GM12873 (cell line): ENCODE data around the gene MEIS2.

ENCODE experiments used
- TF ChIP-seq, protein P1 (sequence below): IDR thresholded peaks from 2 replicates; pipeline ENCODE4 v1.5.1; 2012; ENCODE audit warnings: low read depth, mild to moderate bottlenecking, moderate library complexity, low read length, control low read depth; ENCODE audit not compliant: insufficient read depth; ENCODE audit errors: missing control alignments

MEIS2 gene

GRCh38 chr15:36911322-36911944, 188.9 kb downstream of the MEIS2 start:
- TF ChIP-seq, protein P1, sequence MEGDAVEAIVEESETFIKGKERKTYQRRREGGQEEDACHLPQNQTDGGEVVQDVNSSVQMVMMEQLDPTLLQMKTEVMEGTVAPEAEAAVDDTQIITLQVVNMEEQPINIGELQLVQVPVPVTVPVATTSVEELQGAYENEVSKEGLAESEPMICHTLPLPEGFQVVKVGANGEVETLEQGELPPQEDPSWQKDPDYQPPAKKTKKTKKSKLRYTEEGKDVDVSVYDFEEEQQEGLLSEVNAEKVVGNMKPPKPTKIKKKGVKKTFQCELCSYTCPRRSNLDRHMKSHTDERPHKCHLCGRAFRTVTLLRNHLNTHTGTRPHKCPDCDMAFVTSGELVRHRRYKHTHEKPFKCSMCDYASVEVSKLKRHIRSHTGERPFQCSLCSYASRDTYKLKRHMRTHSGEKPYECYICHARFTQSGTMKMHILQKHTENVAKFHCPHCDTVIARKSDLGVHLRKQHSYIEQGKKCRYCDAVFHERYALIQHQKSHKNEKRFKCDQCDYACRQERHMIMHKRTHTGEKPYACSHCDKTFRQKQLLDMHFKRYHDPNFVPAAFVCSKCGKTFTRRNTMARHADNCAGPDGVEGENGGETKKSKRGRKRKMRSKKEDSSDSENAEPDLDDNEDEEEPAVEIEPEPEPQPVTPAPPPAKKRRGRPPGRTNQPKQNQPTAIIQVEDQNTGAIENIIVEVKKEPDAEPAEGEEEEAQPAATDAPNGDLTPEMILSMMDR: no peak

- TF ChIP-seq, protein P1: no peak
Measured at GRCh38 chr15:36908991-36909390, 191.4 kb downstream of the MEIS2 start.

DNA sequence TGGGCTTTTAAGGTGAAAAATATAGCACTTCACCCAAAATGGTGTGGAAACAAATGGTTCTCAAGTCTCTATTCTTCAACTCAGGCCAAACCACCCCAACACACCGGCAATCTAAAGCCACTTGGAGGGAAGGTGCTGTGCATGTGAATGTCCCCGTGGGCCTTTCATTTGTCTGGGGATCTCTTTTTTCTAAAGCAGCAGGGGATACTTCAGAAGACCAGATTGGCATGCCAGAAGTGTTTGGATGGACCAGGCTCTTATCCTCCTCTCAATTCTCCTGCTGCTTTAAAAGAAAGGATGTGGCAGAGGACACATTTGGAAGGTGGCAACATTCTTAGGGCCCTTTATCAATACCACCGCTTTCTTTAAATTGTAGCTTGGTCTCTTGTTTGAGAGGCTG, 193.1 kb downstream of the MEIS2 start:
- TF ChIP-seq, protein P1: no peak

GRCh38 chr15:36905908-36906307, 194.4 kb downstream of the MEIS2 start:
- TF ChIP-seq, protein P1: no peak

DNA sequence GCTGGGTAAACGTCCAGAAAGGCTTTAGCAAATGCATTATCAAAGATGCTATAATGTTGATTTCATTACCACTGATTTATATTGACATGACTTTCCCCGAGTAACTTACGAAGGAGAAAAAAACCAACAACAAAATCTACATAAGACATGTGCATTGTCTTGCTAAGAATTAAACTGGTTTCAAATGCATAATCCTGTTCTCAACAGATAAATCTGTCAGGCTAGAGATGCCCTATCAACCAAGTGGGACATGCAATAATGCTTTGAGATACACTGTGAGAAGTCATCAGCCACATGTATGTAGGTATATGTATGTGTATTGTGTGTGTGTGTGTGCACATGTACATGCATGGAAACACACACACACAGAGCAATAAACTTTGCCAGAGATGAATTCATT, 195.6 kb downstream of the MEIS2 start:
- TF ChIP-seq, protein P1: no peak

GRCh38 chr15:36903922-36904556, 196.3 kb downstream of the MEIS2 start:
- TF ChIP-seq, protein P1: no peak

DNA sequence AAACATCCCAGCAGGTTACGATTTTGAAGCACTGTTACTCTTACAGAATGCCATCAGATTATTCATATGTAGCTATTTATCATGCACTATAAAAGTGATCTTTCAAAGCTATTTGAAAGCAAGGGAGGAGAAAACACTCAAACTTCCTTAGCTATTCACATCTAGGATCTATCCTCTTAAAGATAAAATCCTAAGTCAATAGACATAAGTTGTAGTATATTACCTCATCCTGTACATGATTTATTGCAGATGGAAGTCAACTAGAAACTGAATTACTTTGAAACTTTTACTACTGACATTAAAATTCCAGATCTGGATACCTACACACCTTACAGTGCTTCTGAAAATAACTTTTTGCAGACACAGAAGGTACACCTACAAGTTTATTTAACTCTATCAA, 197.2 kb downstream of the MEIS2 start:
- TF ChIP-seq, protein P1: no peak
